Mesothelial cell of epicardium (in vitro differentiated cells): ENCODE results near the gene VAMP4. TPM values are rescaled to one million over a fixed set of nuclear protein-coding genes. Genes with fewer than 3 reads are reported as not detected.
"Not testable (repeated sequence)": the region's sequence is repeated elsewhere in the genome, so short reads cannot be mapped to it uniquely, and the experiment has no call there.

Source experiments
- DNase-seq, 2 experiments: peaks; one replicate each; pipeline ENCODE4 v3.0.0; 2021; ENCODE audit warnings: low spot score in 2 of 2; ENCODE audit not compliant: unreplicated experiment in 2 of 2
- H3K27ac Mint-ChIP-seq: 2 replicates; pipeline ENCODE4 v1.8.0; 2021; ENCODE audit warnings: mixed read lengths
- H3K27me3 Mint-ChIP-seq: 2 replicates; pipeline ENCODE4 v1.8.0; 2021; ENCODE audit warnings: low read depth, mixed read lengths
- H3K36me3 Mint-ChIP-seq: 2 replicates; pipeline ENCODE4 v1.8.0; 2021; ENCODE audit warnings: mixed read lengths
- H3K4me1 Mint-ChIP-seq: 2 replicates; pipeline ENCODE4 v1.8.0; 2021; ENCODE audit warnings: mixed read lengths
- H3K4me3 Mint-ChIP-seq: 2 replicates; pipeline ENCODE4 v1.8.0; 2021; ENCODE audit warnings: mild to moderate bottlenecking, moderate library complexity, mixed read lengths
- H3K9me3 Mint-ChIP-seq: 2 replicates; pipeline ENCODE4 v1.8.0; 2021; ENCODE audit warnings: mixed read lengths
- total RNA-seq: library from RNA; stranded (reverse); gene quantifications from 3 replicates; pipeline ENCODE4 v1.2.1, GENCODE V29; 2021
- TF ChIP-seq, protein P1 (sequence below): fragments of 200-600 bp; sonication (generic); IDR thresholded peaks from one replicate; pipeline ENCODE4 v1.5.0; 2021; ENCODE audit warnings: antibody characterized with exemption; ENCODE audit not compliant: unreplicated experiment

Gene VAMP4
- total RNA-seq, 1 donor from 2014 or later: 8.1 TPM

GRCh38 chr1:171661076-171661650 is 80.7 kb downstream of the VAMP4 start:
- TF ChIP-seq, protein P1, sequence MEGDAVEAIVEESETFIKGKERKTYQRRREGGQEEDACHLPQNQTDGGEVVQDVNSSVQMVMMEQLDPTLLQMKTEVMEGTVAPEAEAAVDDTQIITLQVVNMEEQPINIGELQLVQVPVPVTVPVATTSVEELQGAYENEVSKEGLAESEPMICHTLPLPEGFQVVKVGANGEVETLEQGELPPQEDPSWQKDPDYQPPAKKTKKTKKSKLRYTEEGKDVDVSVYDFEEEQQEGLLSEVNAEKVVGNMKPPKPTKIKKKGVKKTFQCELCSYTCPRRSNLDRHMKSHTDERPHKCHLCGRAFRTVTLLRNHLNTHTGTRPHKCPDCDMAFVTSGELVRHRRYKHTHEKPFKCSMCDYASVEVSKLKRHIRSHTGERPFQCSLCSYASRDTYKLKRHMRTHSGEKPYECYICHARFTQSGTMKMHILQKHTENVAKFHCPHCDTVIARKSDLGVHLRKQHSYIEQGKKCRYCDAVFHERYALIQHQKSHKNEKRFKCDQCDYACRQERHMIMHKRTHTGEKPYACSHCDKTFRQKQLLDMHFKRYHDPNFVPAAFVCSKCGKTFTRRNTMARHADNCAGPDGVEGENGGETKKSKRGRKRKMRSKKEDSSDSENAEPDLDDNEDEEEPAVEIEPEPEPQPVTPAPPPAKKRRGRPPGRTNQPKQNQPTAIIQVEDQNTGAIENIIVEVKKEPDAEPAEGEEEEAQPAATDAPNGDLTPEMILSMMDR: no peak
- Mint-ChIP-seq H3K27ac (peak overlapping the region; percentile 81), H3K4me3 (no peak overlapping the region), H3K36me3 (no peaks in the 10 kb centered on the region), H3K9me3 (no peaks in the 10 kb centered on the region), H3K27me3 (no peaks in the 10 kb centered on the region), H3K4me1 (peaks cover 47% of the 10 kb centered on the region)
- DNase-seq: no peak

- H3K27me3 Mint-ChIP-seq, H3K4me3 Mint-ChIP-seq, DNase-seq, H3K36me3 Mint-ChIP-seq, H3K9me3 Mint-ChIP-seq: not testable (repeated sequence)
- Mint-ChIP-seq H3K27ac (peak overlapping the region; percentile 96), H3K4me1 (peaks cover 63% of the 10 kb centered on the region)
Measured at GRCh38 chr1:171656206-171656605, 85.7 kb downstream of the VAMP4 start.

DNA sequence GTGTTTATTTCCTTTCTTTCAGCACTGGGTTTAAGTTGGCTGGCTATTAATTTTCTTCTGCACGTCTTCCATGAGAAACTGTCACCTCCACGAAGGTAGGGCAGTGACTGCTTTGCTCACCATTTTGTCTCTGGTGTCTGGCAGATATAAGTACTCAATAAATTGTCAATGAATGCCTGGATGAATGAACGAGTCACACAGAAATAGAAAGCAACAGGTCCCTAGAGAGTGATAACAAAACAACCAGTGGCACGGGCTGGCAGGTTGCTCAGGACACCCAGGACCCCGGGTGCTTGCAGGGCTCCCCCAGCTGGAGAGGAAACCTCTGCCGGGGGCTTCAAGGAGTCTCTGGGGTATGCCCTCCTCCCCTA is 86.1 kb downstream of the VAMP4 start:
- Mint-ChIP-seq H3K27me3 (no peaks in the 10 kb centered on the region), H3K4me1 (peaks cover 58% of the 10 kb centered on the region), H3K9me3 (no peaks in the 10 kb centered on the region), H3K27ac (peak overlapping the region; percentile 96), H3K36me3 (no peaks in the 10 kb centered on the region), H3K4me3 (peak overlapping the region; percentile 41)
- TF ChIP-seq, protein P1: no peak
- no peak for DNase-seq

DNA sequence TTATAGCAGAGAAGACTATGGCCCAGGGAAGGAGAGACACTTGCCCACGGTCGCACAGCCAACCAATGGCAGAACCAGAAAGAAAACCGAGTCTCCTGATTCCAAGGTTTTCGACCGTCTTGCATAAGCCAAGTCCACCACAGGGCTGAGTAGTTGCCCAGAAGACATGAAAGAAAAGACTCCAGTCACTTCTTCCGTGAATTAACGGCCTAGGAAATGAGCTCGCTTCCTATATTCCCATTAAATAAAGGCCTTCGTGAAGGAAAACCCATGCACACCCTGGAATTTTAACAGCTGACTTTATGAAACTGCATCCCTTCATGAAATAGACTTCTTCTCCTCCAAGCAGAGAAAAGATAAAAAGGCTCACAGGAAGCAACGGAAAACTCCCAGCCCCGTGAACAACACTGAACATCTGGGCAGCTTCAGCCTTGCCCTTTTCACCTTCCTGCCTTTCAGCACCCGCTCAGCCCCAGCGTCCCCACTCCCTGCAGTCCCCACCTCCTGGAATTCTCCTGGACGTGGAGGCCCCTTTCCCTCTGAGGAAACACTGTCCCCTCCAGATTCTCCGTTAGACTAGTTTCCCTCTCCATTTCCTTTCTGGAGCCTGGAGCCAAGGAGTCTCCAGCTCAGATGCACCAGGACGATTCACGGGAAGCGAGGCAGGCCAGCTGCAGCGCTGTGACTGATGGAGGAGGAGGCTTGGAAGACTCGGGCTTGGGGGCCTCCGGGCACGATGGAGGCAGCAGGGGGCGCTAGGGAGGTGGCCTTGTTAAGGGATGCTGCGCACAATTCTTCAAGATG is 86.7 kb downstream of the VAMP4 start:
- peaks cover 54% of the 10 kb centered on the region for H3K4me1 Mint-ChIP-seq
- H3K36me3 Mint-ChIP-seq: no peaks in the 10 kb centered on the region

DNA sequence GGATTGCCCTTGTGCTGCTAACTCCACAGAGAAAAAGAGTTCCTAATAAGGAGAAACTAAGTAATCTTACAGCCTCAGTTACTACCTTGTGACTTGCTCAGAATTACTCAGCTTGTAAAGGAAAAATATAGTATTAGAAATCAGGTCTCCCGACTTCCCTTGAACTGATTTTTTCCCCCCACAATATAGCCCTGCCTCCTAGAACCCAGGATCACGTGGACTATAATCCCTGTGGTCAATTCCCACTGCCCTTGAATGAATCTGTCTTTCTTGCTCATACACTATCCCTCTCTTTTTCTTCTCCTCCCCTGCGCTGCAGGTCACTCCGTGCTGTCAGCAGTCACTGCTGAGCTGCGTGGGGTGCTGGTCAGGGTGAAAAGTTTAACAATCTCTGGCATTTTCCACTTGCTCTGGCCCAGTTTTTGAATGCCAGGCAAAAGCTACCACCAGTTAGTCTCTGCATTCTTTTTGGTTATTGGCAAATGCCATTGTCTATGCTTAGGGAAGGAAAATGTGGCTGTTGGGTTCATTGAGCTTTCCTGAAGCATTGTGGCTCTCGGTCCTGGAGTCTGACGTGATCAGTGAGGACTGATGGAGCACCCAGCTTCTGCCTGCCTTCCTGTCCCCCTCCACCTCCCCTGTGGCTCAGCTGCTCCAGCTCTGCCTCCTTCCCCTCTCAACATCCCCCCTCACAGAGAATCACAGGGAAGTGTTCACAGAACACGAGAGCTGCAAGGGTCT is 87.5 kb downstream of the VAMP4 start:
- peak overlapping the region; percentile 96 for H3K27ac Mint-ChIP-seq

More for the DNA sequence above, 86.7 kb downstream of the VAMP4 start:
- H3K27ac Mint-ChIP-seq: peak overlapping the region; percentile 96
- no peaks in the 10 kb centered on the region for H3K9me3 Mint-ChIP-seq
- H3K27me3 Mint-ChIP-seq: no peaks in the 10 kb centered on the region
- peak overlapping the region; percentile 41 for H3K4me3 Mint-ChIP-seq
- TF ChIP-seq, protein P1: peak; percentile 41
- peak in 1 of 2 experiments; percentile 74 for DNase-seq

More for the DNA sequence above, 87.5 kb downstream of the VAMP4 start:
- no peak for DNase-seq
- H3K9me3 Mint-ChIP-seq: no peaks in the 10 kb centered on the region
- TF ChIP-seq, protein P1: no peak
- H3K4me3 Mint-ChIP-seq: no peak overlapping the region
- H3K36me3 Mint-ChIP-seq: no peaks in the 10 kb centered on the region
- peaks cover 50% of the 10 kb centered on the region for H3K4me1 Mint-ChIP-seq
- H3K27me3 Mint-ChIP-seq: no peaks in the 10 kb centered on the region
